ENCODE results near the gene KASH5.

KASH5 gene

GRCh38 chr19:49395581-49396407 lies 7.7 kb downstream of the KASH5 start:
- no peak for DNase-seq (ENCODE audit: low spot score)

- DNase-seq (ENCODE audit: low spot score) = no peak
Observed at GRCh38 chr19:49396738-49397505, 8.9 kb downstream of the KASH5 start.

GRCh38 chr19:49398001-49398615 lies 10.1 kb downstream of the KASH5 start:
- no peak for DNase-seq (ENCODE audit: low spot score)

DNA sequence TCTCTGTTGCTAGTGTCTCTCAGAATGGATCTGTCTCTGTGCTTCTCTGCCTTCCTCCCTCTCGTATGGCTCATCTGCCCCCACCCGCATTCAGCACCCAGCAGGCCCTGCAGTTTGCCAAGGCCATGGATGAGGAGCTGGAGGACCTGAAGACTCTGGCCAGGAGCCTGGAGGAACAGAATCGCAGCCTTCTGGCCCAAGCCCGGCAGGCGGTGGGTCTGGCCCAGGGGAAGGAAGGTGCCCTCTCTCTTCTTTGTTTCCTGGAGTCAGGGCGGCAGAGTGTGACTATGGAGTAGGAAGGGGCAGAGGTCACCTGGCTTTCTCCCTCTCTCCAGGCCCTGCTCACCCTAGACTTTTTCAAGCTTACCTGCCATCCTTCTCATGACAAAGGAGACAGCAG lies 10.9 kb downstream of the KASH5 start:
- DNase-seq (ENCODE audit: low spot score) = no peak

DNA sequence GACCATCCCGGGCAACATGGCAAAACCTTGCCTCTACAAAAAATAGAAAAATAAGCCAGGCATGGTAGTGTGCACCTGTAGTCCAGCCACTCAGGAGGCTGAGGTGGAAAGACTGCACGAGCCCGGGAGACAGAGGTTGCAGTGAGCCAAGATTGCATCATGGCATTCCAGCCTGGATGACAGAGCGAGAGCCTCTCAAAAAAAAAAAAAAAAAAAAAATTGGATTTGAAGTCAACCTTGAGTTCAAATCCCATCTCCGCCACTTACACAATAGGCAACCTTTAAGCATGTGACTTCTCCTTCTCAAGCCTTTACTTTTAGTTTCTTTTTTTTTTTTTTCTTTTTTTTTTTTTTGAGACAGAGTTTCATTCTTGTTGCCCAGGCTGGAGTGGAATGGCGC lies 12.0 kb downstream of the KASH5 start:
- no peak for DNase-seq (ENCODE audit: low spot score)

- no peak for DNase-seq (ENCODE audit: low spot score)
Observed at GRCh38 chr19:49403404-49404187, 15.5 kb downstream of the KASH5 start.

- no peak for DNase-seq (ENCODE audit: low spot score)
Observed at GRCh38 chr19:49407079-49407478, 19.0 kb downstream of the KASH5 start.

- DNase-seq (ENCODE audit: low spot score) = no peak
Observed at GRCh38 chr19:49407482-49408015, 19.5 kb downstream of the KASH5 start.

DNA sequence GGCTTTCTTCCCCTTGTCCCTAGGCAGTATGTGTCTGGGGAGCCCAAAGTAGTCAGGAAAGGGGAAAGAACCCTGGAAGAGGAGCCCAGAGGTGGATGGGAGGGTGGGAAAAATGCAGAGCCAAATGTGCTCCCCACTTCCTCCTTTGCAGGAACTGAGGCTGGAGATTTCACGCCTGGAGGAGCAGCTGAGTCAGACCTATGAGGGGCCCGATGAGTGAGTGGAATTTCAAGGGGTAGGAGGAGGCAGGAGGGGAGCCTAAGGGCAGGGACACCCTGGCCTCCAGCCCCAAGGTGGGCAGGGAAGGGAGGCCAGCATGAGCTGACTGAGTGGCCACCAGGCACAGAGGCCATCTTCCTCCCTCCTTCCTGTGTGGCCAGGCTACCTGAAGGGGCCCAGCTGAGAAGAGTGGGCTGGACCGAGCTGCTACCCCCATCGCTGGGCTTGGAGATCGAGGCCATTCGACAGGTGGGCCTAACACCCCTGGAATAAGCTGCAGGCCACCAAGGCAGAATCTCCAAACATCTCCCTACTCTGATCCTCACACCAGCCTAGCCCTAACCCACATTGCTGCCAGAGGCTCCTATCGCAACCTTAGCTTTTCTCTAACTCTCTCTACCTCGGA lies 20.9 kb downstream of the KASH5 start:
- no peak for DNase-seq (ENCODE audit: low spot score)

- DNase-seq (ENCODE audit: low spot score) = peak; percentile 30
Observed at GRCh38 chr19:49409441-49410029, 21.5 kb downstream of the KASH5 start.

- DNase-seq (ENCODE audit: low spot score) = no peak
Observed at GRCh38 chr19:49411681-49412326, 23.8 kb downstream of the KASH5 start.

DNA sequence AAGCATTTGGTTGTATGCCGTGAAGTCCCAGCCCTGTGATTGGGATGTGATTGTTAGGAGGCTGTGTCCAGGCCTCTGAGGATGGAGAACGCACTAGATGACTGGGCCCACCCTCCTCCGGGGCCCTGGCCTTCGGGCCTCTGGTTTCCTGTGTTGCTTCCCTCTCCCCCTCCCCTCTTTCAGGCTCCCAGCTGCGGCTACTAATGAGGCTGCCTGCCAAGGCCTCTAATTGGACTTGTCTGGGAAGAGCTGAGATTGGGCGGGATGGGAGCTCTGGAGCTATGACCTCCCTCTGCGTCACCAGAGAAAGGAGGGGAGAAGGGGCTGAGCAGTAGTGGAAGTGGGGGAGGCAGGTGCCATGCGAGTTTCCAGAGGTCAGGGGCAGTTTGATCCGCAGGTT lies 25.3 kb downstream of the KASH5 start:
- no peak for DNase-seq (ENCODE audit: low spot score)

- no peak for DNase-seq (ENCODE audit: low spot score)
Observed at GRCh38 chr19:49414256-49414655, 26.2 kb downstream of the KASH5 start.

GRCh38 chr19:49415102-49415809 lies 27.2 kb downstream of the KASH5 start:
- DNase-seq (ENCODE audit: low spot score) = no peak

GRCh38 chr19:49415810-49416200 lies 27.8 kb downstream of the KASH5 start:
- DNase-seq (ENCODE audit: low spot score) = no peak

DNA sequence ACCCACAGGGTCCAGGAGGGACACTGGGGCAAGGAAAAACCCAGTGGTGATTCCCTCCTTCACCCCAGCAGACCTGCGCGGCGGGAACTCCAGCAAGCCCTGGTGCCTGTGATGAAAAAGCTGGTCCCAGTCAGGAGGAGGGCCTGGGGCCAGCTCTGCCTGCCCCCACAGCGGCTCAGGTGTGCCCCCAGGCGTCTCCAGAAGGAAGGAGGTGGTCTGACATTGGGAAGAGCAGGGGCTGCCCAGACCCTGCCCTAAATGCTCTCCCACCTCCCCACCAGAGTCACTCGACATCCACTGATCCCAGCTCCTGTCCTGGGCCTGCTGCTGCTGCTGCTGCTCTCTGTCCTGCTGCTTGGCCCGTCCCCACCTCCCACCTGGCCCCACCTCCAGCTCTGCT lies 29.0 kb downstream of the KASH5 start:
- DNase-seq (ENCODE audit: low spot score) = no peak

- no peak for DNase-seq (ENCODE audit: low spot score)
Observed at GRCh38 chr19:49418511-49418910, 30.5 kb downstream of the KASH5 start.

DNA sequence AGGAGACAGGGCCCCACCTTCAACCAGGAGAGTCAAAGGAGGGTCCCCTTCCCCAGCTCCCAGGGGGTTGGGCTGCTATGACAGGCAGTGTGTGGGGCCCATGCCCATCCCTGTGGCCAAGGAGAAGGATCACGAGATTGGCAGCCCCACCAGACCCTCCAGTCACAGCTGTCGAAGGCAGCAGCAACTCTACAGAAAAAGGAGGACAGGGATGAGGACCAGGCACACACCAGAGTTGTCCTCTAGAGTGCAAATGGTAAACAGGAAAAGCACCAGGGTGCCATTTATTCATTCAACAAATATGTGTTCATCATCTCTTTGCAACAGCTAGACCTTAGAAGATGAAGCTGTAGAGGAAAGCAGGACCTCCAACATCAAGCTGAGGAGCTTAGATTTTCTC lies 31.1 kb downstream of the KASH5 start:
- DNase-seq (ENCODE audit: low spot score) = no peak

DNA sequence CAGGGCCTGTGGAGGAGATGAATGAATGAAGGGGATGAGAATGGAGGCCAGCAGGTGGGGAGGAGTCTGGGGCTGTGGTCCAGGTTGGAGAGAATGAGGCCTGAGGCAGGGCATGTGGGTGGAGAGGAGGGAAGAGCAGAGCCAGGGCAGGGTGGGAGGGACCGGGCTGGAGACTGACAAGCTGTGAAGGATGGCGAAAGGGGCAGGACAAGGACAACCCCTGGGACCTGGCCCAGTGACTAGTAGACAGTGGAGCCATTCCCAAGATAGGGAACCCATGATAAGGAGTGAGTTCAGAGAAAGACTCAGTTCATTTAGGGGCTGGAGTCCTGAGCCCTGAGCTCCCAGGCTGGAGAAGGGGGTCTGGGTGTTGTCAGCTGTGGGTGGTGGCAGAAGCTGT lies 32.2 kb downstream of the KASH5 start:
- DNase-seq (ENCODE audit: low spot score) = no peak
